ENCODE measurements around the gene RPTOR. TPM values are rescaled to one million over a fixed set of nuclear protein-coding genes. Genes with fewer than 3 reads are reported as not detected.
A peak's percentile ranks its signal among the peaks of the same experiment; 100 is the strongest.

The RPTOR gene
- total and polyA plus RNA-seq, 4 donors, result 12.4 to 46.1 (median 29.7) TPM

DNA sequence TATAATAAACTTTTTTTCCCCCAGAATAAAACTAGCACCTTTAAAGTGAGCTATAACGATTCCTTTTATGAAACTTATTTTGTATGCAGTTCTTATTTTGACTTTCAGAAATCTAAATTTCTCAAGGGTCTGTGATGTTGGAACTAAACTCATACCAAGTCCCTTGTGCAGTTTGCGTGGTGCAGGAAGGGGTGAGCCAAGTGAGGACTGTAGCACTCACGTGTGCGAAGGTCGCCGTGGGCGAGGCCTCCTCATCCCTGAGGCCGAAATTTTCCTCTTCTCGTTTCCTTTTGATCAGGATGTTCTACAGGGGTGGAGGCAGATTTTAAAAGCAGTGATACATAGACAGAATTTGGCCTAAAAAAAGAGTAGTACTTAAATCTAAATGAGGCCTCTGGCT lies 73.7 kb downstream of the RPTOR start:
- H3K9me3 ChIP-seq (ENCODE audit: control insufficient read depth in 4 of 4, insufficient read depth in 3 of 4, low read length in 3 of 4), result no peaks in the 10 kb centered on the region
- H3K4me1 ChIP-seq (ENCODE audit: control insufficient read depth in 5 of 5, insufficient read depth in 5 of 5, low read length in 5 of 5), result peaks cover 0 to 9% (median 0%) of the 10 kb centered on the region in 5 donors
- H3K9ac ChIP-seq (ENCODE audit: insufficient read depth in 1 of 2, low read length in 2 of 2), result no peak overlapping the region
- ATAC-seq (ENCODE audit: insufficient read depth, low FRiP score) (no peak), DNase-seq (no peak)
- no peaks in the 10 kb centered on the region for H3K27me3 ChIP-seq (ENCODE audit: control insufficient read depth in 3 of 3, insufficient read depth in 3 of 3, low read length in 2 of 3)
- no peak overlapping the region for H3K4me3 ChIP-seq
- H3K27ac ChIP-seq (ENCODE audit: low read depth in 1 of 2, low read length in 1 of 2), result no peak overlapping the region
- 87 to 94% methylated on average over 9 of the region's 9 CpGs for WGBS, 2 donors
- no peaks in the 10 kb centered on the region for H3K36me3 ChIP-seq (ENCODE audit: control insufficient read depth in 4 of 4, insufficient read depth in 4 of 4, low read length in 4 of 4)
- TF ChIP-seq, protein P1, sequence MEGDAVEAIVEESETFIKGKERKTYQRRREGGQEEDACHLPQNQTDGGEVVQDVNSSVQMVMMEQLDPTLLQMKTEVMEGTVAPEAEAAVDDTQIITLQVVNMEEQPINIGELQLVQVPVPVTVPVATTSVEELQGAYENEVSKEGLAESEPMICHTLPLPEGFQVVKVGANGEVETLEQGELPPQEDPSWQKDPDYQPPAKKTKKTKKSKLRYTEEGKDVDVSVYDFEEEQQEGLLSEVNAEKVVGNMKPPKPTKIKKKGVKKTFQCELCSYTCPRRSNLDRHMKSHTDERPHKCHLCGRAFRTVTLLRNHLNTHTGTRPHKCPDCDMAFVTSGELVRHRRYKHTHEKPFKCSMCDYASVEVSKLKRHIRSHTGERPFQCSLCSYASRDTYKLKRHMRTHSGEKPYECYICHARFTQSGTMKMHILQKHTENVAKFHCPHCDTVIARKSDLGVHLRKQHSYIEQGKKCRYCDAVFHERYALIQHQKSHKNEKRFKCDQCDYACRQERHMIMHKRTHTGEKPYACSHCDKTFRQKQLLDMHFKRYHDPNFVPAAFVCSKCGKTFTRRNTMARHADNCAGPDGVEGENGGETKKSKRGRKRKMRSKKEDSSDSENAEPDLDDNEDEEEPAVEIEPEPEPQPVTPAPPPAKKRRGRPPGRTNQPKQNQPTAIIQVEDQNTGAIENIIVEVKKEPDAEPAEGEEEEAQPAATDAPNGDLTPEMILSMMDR (IDR thresholded peaks at IDR 0.05; ENCODE audit: control extremely low read depth, extremely low read depth), result no peak

DNA sequence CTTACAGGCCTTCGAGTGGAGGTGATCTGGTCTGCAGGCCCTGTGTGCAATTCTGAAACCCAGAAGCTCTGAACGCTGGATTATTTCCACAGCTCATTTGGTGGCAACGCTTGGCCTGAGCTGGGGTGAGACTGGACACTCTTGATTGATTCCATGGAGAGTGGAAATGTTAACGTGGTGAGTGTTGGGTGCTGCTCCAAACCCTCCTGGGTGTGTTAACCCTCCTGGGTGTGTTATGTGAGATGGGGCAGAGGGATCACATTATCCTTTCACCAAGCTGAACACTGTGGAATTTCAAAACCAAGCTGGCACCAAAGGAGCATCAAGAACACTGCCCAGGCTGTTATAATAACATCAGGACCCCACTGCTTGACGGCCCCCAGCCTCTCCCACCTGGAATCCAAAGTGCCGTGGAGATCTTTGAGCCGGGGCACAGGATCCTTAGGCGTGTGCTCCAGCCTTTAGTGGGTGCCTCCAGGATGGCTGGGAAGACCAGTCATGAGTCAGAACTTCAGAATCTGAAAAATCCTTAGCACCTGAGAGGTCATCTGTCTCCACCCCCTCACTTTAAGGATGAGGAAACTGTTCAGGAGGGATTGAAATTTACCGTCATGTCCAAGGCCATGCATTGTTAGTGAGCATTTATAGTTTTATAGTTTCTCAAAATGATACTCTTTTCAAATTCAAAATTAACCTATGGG lies 75.0 kb downstream of the RPTOR start:
- ATAC-seq (ENCODE audit: insufficient read depth, low FRiP score) (peak; percentile 56), DNase-seq (no peak)
- H3K4me3 ChIP-seq, result no peak overlapping the region
- WGBS, 2 donors, result 78 to 96% methylated on average over 9 of the region's 9 CpGs
- TF ChIP-seq, protein P1 (IDR thresholded peaks at IDR 0.05; ENCODE audit: control extremely low read depth, extremely low read depth), result no peak
- no peak overlapping the region for H3K9ac ChIP-seq (ENCODE audit: insufficient read depth in 1 of 2, low read length in 2 of 2)
- no peaks in the 10 kb centered on the region for H3K27me3 ChIP-seq (ENCODE audit: control insufficient read depth in 3 of 3, insufficient read depth in 3 of 3, low read length in 2 of 3)
- H3K36me3 ChIP-seq (ENCODE audit: control insufficient read depth in 4 of 4, insufficient read depth in 4 of 4, low read length in 4 of 4), result no peaks in the 10 kb centered on the region
- H3K27ac ChIP-seq (ENCODE audit: low read depth in 1 of 2, low read length in 1 of 2), result no peak overlapping the region
- no peaks in the 10 kb centered on the region for H3K9me3 ChIP-seq (ENCODE audit: control insufficient read depth in 4 of 4, insufficient read depth in 3 of 4, low read length in 3 of 4)
- H3K4me1 ChIP-seq (ENCODE audit: control insufficient read depth in 5 of 5, insufficient read depth in 5 of 5, low read length in 5 of 5), result peaks cover 0 to 2% (median 0%) of the 10 kb centered on the region in 5 donors

DNA sequence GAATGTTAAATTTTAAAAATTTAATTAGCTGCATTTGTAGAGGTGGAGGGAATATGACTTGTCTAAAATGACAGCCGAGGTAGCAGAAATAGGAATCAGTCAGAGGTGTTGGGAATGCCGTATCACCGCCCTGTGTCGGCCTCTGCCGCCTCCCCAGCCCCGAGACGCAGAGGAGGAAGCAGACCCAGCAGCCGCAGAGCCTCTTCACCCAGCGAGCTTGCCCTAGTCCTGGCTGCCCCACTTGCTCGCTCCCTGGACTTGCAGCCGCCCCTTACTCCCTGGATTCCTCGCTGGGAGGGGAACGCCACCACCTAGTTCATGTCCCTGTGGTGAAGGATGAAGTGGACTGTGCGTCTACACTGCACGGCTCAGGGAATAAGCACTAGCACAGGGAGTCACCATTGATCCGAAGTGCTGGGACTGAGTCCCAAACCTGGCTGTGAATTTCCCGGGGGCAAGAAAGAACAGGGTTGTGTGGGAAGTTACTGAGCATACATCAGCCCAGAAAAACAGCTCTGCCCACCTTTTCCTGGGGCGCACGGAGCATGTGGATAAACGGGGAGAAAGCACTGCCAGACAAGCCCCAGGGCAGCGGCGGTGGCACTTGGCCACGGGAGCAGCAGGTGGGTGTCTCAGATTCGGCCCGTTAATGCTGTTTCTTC lies 76.8 kb downstream of the RPTOR start:
- no peak overlapping the region for H3K4me3 ChIP-seq
- peaks cover 0 to 2% (median 0%) of the 10 kb centered on the region in 5 donors for H3K4me1 ChIP-seq (ENCODE audit: control insufficient read depth in 5 of 5, insufficient read depth in 5 of 5, low read length in 5 of 5)
- no peaks in the 10 kb centered on the region for H3K9me3 ChIP-seq (ENCODE audit: control insufficient read depth in 4 of 4, insufficient read depth in 3 of 4, low read length in 3 of 4)
- H3K9ac ChIP-seq (ENCODE audit: insufficient read depth in 1 of 2, low read length in 2 of 2), result no peak overlapping the region
- H3K27me3 ChIP-seq (ENCODE audit: control insufficient read depth in 3 of 3, insufficient read depth in 3 of 3, low read length in 2 of 3), result no peaks in the 10 kb centered on the region
- no peak for DNase-seq
- 85 to 90% methylated on average over 24 to 25 of the region's 25 CpGs for WGBS, 2 donors
- peaks cover 0 to 2% (median 1%) of the 10 kb centered on the region in 4 donors for H3K36me3 ChIP-seq (ENCODE audit: control insufficient read depth in 4 of 4, insufficient read depth in 4 of 4, low read length in 4 of 4)
- TF ChIP-seq, protein P1 (IDR thresholded peaks at IDR 0.05; ENCODE audit: control extremely low read depth, extremely low read depth), result no peak
- no peak overlapping the region for H3K27ac ChIP-seq (ENCODE audit: low read depth in 1 of 2, low read length in 1 of 2)
- ATAC-seq (ENCODE audit: insufficient read depth, low FRiP score), result no peak

All from lung (tissue), 12 donors.